GM10266 (cell line): ENCODE data around the gene UBE2J2.

Source experiments
- DNase-seq: peaks from one replicate; pipeline ENCODE4 v3.0.0; 2012; ENCODE audit errors: extremely low spot score
- CTCF ChIP-seq: IDR thresholded peaks from 2 replicates; pipeline ENCODE4 v1.5.1; 2012; ENCODE audit warnings: mild to moderate bottlenecking, low read depth; ENCODE audit not compliant: control insufficient read depth, insufficient read depth; ENCODE audit errors: missing control alignments

Gene UBE2J2

GRCh38 chr1:1298861-1299685 lies 25.4 kb upstream of the UBE2J2 start:
- TF ChIP-seq CTCF = no peak
- no peak for DNase-seq

GRCh38 chr1:1297802-1298424 lies 24.3 kb upstream of the UBE2J2 start:
- no peak for TF ChIP-seq CTCF
- no peak for DNase-seq

- no peak for DNase-seq
- no peak for TF ChIP-seq CTCF
Measured at GRCh38 chr1:1296070-1297061, 22.7 kb upstream of the UBE2J2 start.

- no peak for TF ChIP-seq CTCF
- no peak for DNase-seq
Measured at GRCh38 chr1:1295154-1295923, 21.7 kb upstream of the UBE2J2 start.

- DNase-seq = no peak
- TF ChIP-seq CTCF = no peak
Measured at GRCh38 chr1:1294250-1294890, 20.7 kb upstream of the UBE2J2 start.
